Central memory CD4-positive, alpha-beta T cell (primary cell): ENCODE measurements around the gene GALK1.

Source experiments
- DNase-seq: peaks from one replicate; pipeline ENCODE4 v3.0.0; 2022

GALK1 gene

GRCh38 chr17:75749545-75750389 lies 15.2 kb downstream of the GALK1 start:
- DNase-seq = peak; percentile 76

- no peak for DNase-seq
Observed at GRCh38 chr17:75748706-75749105, 16.3 kb downstream of the GALK1 start.

- DNase-seq = no peak
Observed at GRCh38 chr17:75743625-75744206, 21.3 kb downstream of the GALK1 start.

GRCh38 chr17:75742337-75742736 lies 22.7 kb downstream of the GALK1 start:
- no peak for DNase-seq

DNA sequence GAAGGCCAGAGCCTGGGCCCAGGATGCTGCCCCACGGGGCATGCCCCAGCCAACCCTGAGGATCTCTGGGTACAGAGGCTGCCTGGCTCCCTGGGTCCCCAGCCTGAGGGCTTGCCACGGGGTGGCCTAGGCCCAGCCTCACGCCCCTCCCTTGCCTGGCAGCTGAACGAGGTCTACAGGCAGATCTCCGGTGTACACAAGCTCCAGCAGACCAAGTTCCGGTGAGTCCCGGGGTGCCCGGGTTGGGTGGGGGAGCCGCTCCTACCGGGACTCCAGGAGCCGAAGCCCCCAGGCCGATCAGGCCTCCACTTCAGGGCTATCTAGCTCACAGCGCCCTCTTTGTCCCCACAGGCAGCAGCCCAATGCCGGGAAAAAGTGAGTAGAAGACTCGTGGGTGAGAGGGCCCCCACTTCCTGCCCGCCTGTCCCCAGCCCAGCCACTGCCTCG lies 24.3 kb downstream of the GALK1 start:
- DNase-seq = no peak

- no peak for DNase-seq
Observed at GRCh38 chr17:75740215-75740614, 24.8 kb downstream of the GALK1 start.

DNA sequence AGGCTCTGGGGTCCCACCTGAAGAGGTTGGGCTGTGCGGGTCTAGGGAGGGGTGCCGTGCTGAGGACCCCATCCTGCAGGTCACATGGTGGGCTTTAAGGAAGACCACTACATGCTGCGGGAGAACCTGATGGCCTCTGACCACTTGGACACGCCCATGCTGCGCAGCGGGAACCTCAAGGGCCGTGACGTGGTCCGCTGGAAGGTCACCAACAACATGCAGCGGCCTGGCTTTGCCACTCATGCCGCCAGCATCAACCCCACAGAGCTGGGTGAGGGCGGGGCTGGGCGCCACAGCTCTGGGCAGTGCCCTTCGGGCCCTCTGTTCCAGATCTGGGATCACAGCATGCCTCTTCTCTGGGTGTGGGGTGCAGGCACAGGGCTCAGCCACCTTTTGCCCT lies 25.2 kb downstream of the GALK1 start:
- DNase-seq = no peak

DNA sequence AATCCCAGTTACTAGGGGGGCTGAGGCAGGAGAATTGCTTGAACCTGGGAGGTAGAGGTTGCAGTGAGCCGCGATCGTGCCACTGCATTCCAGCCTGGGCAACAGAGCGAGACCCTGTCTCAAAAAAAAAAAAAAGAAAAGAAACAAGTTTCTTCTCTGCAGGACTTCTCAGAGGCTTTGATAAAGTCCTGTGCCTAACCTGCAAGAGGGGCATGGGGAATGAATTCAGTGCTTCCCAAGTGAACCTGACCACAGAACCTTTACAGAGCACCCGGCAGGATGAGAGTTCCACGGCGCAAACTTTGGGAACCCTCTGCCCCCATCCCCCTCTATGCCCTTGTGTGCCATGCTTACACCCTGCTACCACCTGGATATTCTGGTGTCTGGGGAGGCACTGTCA lies 25.8 kb downstream of the GALK1 start:
- DNase-seq = no peak

GRCh38 chr17:75738218-75738802 lies 26.7 kb downstream of the GALK1 start:
- DNase-seq = no peak

DNA sequence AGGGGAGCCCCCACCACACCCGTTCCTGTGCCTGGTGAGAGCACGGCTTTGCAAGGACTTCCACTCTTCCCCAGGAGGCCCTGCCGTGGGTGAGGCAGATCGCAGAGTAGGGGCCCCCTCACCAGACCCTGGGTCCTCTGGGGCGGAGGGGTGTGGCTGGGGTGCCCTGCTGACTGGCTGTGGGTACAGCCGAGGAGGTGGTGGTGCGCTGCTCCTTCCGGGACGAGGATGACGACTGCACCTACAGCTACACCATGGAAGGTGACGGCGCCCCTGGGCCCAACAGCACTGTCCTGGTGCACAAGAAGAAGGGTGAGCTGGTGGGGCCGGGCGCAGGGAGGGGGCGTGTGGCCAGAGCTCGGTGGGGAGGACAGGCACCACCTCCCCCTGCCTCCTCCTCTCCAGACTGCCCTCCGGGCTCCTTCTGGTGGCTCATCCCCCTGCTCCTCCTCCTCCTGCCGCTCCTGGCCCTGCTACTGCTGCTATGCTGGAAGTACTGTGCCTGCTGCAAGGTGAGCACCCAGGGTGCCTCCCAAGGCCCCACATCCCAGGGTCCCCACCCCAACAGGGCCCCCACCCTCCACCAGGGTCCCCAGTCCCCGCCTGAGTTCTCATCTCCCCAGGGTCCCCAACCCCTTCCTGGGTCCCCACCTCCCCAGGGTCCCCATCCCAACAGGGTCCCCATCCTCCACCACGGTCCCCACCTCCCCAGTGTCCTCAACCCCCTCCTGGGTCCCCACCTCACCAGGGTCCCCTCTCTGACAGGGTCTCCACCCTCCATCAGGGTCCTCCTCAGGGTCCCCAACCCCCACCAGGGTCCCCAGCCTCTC lies 27.6 kb downstream of the GALK1 start:
- no peak for DNase-seq

- DNase-seq = no peak
Observed at GRCh38 chr17:75736173-75736835, 28.7 kb downstream of the GALK1 start.

DNA sequence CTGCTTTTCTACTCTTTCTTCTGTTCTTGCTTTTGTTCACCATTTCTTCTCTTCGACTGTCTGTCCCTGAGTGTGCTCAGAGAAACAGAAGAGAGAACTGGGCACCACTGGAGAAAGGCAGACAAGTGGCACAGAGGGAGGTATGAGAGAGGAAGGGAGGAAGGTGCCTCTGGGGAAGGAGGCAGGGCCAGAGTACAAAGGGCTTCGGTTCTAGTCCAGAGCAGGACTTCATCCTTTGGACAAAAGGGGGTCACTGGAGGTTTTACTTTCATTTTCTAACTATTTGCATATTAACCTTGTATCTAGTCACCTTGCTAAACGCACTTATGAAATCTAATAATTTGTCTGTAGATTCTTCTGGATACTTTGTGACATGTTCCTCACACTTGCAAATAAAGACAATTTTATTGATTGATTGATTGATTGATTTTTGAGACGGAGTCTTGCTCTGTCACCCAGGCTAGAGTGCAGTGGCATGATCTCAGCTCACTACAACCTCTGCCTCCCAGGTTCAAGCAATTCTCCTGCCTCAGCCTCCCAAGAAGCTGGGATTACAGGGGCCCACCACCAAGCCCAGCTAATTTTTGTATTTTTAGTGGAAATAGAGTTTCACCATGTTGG lies 30.2 kb downstream of the GALK1 start:
- DNase-seq = no peak

DNA sequence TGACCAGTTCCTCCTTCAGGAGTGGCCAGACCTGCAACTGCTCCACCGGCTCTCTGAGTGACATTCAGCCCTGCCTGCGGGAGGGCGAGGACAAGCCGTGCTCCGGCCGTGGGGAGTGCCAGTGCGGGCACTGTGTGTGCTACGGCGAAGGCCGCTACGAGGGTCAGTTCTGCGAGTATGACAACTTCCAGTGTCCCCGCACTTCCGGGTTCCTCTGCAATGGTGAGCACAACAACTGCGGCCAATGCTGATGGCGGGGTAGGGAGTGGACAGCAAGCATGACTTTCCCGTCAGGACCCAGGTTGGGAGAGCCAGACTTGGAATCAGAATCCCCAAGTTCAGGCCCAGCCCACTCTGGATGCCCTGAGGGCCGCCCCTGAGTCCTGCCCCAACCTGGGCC lies 31.5 kb downstream of the GALK1 start:
- no peak for DNase-seq

GRCh38 chr17:75731716-75732498 lies 33.1 kb downstream of the GALK1 start:
- DNase-seq = no peak

GRCh38 chr17:75731086-75731715 lies 33.8 kb downstream of the GALK1 start:
- DNase-seq = no peak

DNA sequence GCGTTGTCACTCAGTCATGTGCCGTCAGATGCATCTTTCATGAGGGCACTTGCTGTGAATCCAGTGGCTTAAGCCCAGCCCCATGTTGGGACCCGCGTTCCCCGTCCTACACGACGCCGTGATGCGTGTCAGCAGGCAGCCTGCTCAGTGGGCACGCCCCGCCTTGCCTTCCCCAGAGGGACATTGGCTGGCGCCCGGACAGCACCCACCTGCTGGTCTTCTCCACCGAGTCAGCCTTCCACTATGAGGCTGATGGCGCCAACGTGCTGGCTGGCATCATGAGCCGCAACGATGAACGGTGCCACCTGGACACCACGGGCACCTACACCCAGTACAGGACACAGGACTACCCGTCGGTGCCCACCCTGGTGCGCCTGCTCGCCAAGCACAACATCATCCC lies 34.9 kb downstream of the GALK1 start:
- no peak for DNase-seq

- no peak for DNase-seq
Observed at GRCh38 chr17:75729351-75729750, 35.6 kb downstream of the GALK1 start.

GRCh38 chr17:75727391-75727790 lies 37.6 kb downstream of the GALK1 start:
- DNase-seq = no peak

GRCh38 chr17:75725504-75725903 lies 39.5 kb downstream of the GALK1 start:
- DNase-seq = no peak
